Adrenal gland (tissue), 12 donors: Measurements from ENCODE around the gene KHSRP. TPM values are rescaled to one million over a fixed set of nuclear protein-coding genes. Genes with fewer than 3 reads are reported as not detected.
A peak's percentile ranks its signal among the peaks of the same experiment; 100 is the strongest.

Experiments
- DNase-seq, 7 donors: peaks; one replicate each; pipeline ENCODE4 v3.0.0-alpha.2; 2019 to 2020
- H3K27ac ChIP-seq, 5 donors: fragments of 200-600 bp; sonication (generic) in 4 of 5; 1 replicate in 3 of 5; 2 replicates in 2 of 5; pipeline versions ENCODE4 v1.5.1 to v1.8.0; 2016 to 2020; ENCODE audit warnings: mild to moderate bottlenecking in 1 of 5
- H3K27me3 ChIP-seq: fragments of 200-600 bp; 2 replicates; pipeline ENCODE4 v1.8.0; 2021
- H3K36me3 ChIP-seq, 2 donors: fragments of 200-600 bp; replicated peaks in 1 of 2; 1 replicate in 1 of 2; 2 replicates in 1 of 2; pipeline versions ENCODE4 v1.5.1 to v1.8.0; 2018 to 2022
- H3K4me1 ChIP-seq, 2 donors: fragments of 200-600 bp; replicated peaks in 1 of 2; 1 replicate in 1 of 2; 2 replicates in 1 of 2; pipeline versions ENCODE4 v1.5.1 to v1.8.0; 2018 to 2021
- H3K4me3 ChIP-seq, 4 donors: fragments of 200-600 bp; sonication (generic) in 3 of 4; one replicate each; pipeline ENCODE4 v1.5.1; 2016 to 2018
- H3K9me3 ChIP-seq, 3 donors: fragments of 200-600 bp; sonication (generic) in 1 of 3; replicated peaks in 1 of 3; 1 replicate in 2 of 3; 2 replicates in 1 of 3; pipeline versions ENCODE4 v1.5.1 to v1.8.0; 2016 to 2021
- POLR2A ChIP-seq, 2 donors: fragments of 450-650 bp; IDR thresholded peaks; one replicate each; pipeline ENCODE4 v1.6.1; 2017; ENCODE audit warnings: antibody characterized with exemption in 2 of 2, mild to moderate bottlenecking in 2 of 2, moderate library complexity in 1 of 2
- WGBS, 4 donors: extraction: QIAGEN DNeasy Blood & Tissue Kit in 2 of 4; methylation state at CpG; one replicate each; pipeline versions ENCODE4 v1.1.5 to v1.1.7; 2013 to 2017; 5-methylcytosine and 5-hydroxymethylcytosine counted together
- intact Hi-C, 2 donors: fragments of 100-400 bp; cut with DNase I; formaldehyde crosslinking; loops; one replicate each; pipeline versions ENCODE4 v1.14.1 to v1.15.0; 2022 to 2023
- polyA plus RNA-seq, 3 donors: library from polyadenylated mRNA; stranded (reverse); fragments of 200-250 nt in 2 of 3; fragments of 350-450 nt in 1 of 3; fragmentation: Illumina TruSeq in 1 of 3; extraction: RNeasy Lipid Tissue Mini Kit (QIAGEN cat#74804) in 1 of 3; gene quantifications; one replicate each; pipeline ENCODE4 v1.2.3, GENCODE V29; 2013 to 2014
- total RNA-seq, 9 donors: library from RNA; depleted of rRNA in 4 of 9; stranded (reverse); fragments of >200 nt in 4 of 9; fragments of 120-200 nt in 1 of 9; fragmentation: NEBNext Ultra II Directional in 1 of 9; extraction: Animal tissue kit (Norgen Biotek cat#: 25700) in 1 of 9; gene quantifications; one replicate each; pipeline versions ENCODE4 v1.1.0 to v1.2.4, GENCODE V29; 2013 to 2023
- TF ChIP-seq, protein P1 (sequence below), 6 experiments: fragments of 450-650 bp in 4 of 6; fragments of 200-600 bp in 2 of 6; sonication (generic) in 1 of 6; IDR thresholded peaks; 1 replicate in 5 of 6; 2 replicates in 1 of 6; pipeline versions ENCODE4 v1.5.1 to v1.8.0; 2016 to 2021; ENCODE audit warnings: antibody characterized with exemption in 6 of 6, mild to moderate bottlenecking in 2 of 6, moderate library complexity in 1 of 6
- donor health status: healthy with polysubstance abuse.
- donor health status: Bipolar disorder and iron deficiency.
- donor health status: DM: yes; HTN: yes; CAD: no.
- donor health status: DM: no; HTN: no; CAD: no.
- donor health status: DM: no; HTN: no; CAD: no.
- donor health status: DM: yes; HTN: yes; CAD: no.

The KHSRP gene
- total and polyA plus RNA-seq, 12 donors = 44.6 to 261 (median 134) TPM

DNA sequence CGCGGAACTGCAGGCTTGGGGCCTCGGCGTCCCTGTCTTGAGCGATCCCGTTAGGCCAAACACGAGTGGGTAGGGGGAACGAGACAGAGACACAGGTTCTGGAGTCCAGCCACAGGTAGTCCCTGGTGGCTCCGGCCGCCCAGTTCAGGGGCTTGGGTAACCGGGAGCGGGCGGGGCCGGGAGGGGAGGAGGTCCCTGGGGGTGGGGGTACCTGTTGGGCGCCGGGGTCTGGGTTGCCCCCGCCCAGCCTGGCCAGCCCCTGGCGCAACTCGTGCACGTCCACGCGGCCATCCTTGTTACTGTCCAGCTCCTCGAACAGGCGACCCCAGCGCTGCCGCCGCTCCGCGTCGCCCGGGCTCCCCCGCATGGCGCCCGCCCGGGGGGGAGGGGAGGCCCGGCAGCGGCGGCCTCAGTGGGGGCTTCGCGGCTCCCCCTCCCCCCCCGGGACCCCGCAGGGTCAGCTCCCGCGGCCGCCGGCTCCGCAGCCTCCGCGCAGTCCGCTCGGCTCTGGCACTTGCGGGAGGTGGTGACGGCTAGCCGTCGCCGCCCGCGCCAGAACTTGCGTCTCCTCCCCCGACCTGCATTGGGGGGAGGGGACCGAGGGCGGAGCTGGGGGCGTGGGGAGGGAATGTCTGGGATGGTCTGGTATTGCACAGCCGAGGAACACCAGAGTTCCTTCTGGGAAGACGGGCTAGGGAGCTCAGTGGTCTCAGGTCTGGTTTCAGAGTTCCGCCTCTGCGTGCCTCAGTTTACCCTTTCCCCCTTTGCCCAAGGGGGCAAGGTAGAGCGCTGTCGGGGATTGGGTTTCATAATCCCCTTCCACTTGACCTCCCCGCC, 34.9 kb upstream of the KHSRP start, which contains the start of gene SLC25A23:
Gene SLC25A23 (minus strand): TSS at position 531 of the 837 bp plus-strand sequence. CDS start 164 bp downstream, at position 367.
- Histone ChIP-seq H3K9me3 (no peaks in the 10 kb centered on the region), H3K36me3 (peaks cover 0 to 5% of the 10 kb centered on the region in 2 donors), H3K4me1 (peaks cover 9 to 11% of the 10 kb centered on the region in 2 donors), H3K27me3 (peaks cover 9% of the 10 kb centered on the region), H3K27ac (peak within 1 kb of the TSS in 4 of 5 donors; percentile 20 to 90 (median 72)), H3K4me3 (peak within 1 kb of the TSS; percentile 31 to 88 (median 43))
- WGBS, 4 donors = 0 to 1% (median 1%) methylated on average over 6 to 70 of the region's 70 CpGs
- peak; percentile 65 to 78 (median 73) for DNase-seq
- intact Hi-C loops = no loop called here
- TF ChIP-seq POLR2A (IDR thresholded peaks at IDR 0.05) = peak; percentile 19 to 24
- TF ChIP-seq, protein P1, sequence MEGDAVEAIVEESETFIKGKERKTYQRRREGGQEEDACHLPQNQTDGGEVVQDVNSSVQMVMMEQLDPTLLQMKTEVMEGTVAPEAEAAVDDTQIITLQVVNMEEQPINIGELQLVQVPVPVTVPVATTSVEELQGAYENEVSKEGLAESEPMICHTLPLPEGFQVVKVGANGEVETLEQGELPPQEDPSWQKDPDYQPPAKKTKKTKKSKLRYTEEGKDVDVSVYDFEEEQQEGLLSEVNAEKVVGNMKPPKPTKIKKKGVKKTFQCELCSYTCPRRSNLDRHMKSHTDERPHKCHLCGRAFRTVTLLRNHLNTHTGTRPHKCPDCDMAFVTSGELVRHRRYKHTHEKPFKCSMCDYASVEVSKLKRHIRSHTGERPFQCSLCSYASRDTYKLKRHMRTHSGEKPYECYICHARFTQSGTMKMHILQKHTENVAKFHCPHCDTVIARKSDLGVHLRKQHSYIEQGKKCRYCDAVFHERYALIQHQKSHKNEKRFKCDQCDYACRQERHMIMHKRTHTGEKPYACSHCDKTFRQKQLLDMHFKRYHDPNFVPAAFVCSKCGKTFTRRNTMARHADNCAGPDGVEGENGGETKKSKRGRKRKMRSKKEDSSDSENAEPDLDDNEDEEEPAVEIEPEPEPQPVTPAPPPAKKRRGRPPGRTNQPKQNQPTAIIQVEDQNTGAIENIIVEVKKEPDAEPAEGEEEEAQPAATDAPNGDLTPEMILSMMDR (IDR thresholded peaks at IDR 0.05) = no peak

DNA sequence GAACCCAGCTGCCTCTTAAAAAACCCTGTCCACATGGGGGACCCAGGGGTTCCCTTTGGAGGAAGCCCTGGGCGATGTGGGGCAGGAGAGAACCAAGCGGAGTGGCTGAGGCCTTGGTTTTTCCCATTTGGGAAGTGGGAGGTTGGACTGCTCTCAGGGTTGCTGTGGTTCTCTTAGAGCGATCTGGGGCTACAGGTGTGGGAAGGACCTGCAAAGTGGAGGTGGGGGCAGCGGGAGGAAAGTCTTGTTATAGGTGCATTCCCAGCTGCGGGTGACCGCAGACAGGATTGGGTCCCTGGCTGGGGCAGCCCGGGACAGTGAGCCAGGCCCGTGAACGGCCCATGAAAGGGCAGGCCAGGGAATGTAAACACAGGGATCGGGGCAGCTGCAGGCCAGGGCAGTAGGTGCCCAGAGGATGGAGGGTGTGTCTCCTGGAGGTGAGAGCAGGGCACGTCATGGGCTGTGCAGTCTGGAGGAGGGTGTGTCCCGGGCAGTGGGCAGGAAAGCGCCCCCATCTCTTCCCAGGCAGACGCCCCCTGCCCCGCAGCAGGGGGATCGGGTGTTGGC, 34.2 kb upstream of the KHSRP start:
- intact Hi-C loops = no loop called here
- H3K36me3 ChIP-seq = peaks cover 0 to 12% of the 10 kb centered on the region in 2 donors
- peak overlapping the region in 3 of 5 donors; percentile 58 to 90 (median 72) for H3K27ac ChIP-seq
- WGBS, 4 donors = 31 to 50% (median 44%) methylated on average over 6 to 16 of the region's 16 CpGs
- no peak for TF ChIP-seq POLR2A (IDR thresholded peaks at IDR 0.05)
- TF ChIP-seq, protein P1 (IDR thresholded peaks at IDR 0.05) = peak in 1 of 6 experiments; percentile 10
- peak overlapping the region in 3 of 4 donors; percentile 25 to 88 (median 44) for H3K4me3 ChIP-seq
- peaks cover 9 to 11% of the 10 kb centered on the region in 2 donors for H3K4me1 ChIP-seq
- peaks cover 3% of the 10 kb centered on the region for H3K27me3 ChIP-seq
- no peaks in the 10 kb centered on the region for H3K9me3 ChIP-seq
- DNase-seq = peak in 2 of 7 donors; percentile 16 to 25

DNA sequence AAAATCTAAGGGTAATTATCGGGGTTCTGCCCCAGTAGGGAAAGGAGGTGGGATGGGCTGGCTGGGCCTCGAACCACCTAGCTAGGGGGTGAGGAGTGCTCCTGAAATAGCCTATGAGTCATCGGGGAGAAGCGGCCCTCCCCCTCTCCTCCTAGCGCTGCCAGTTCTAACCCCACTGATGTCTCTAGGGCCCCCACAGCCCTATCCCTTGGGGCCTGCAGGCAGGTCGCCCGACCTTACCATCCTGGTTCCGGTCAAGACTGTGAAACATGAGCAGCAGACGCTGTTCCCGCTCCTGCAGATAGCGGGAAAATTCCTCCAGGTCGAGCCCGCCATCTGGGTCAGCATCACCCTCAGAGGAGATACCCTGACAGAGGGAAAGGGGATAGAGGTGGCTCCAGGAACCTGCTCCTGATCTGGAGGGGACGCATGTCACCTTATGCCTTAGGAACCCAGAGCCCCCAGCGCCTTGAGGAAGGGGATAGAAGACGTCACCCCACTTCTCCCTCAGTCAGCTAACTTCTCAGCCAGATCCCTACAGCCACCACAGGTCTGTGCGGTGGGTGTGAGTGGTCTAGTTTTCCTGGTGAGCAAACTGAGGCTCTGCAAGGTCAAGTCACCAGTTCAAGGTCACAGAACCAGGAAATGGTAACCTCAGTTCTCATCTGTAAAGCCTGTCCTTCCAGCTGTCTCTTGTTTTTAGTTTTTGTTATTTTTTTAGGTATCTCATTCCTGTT, 33.5 kb upstream of the KHSRP start:
- Histone ChIP-seq H3K36me3 (peaks cover 0 to 15% of the 10 kb centered on the region in 2 donors), H3K27me3 (no peaks in the 10 kb centered on the region), H3K4me3 (peak overlapping the region in 1 of 4 donors; percentile 88), H3K27ac (no peak overlapping the region), H3K9me3 (no peaks in the 10 kb centered on the region), H3K4me1 (peaks cover 9 to 11% of the 10 kb centered on the region in 2 donors)
- intact Hi-C loops = no loop called here
- 82 to 94% (median 86%) methylated on average over 3 to 17 of the region's 17 CpGs for WGBS, 4 donors
- peak in 2 of 7 donors; percentile 13 to 53 for DNase-seq
- TF ChIP-seq POLR2A (IDR thresholded peaks at IDR 0.05) = no peak
- TF ChIP-seq, protein P1 (IDR thresholded peaks at IDR 0.05) = no peak

DNA sequence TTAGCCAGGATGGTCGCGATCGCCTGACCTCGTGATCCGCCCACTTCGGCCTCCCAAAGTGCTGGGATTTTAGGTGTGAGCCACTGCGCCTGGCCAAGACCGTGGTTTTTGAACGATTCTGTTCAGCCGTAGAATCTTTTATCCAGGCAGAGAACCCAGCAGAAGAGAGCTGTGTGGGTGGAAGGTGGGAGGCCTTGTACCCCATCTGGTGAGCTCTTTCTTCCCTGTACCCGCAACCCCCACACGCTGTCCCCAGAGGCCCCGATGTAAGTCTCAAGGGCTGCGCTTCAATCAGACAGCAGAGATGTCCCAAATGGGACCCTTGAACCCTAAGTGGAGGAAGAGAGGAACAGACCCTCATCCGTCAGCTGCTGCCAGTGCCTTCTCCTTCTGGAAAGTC, 31.3 kb upstream of the KHSRP start:
- TF ChIP-seq, protein P1 (IDR thresholded peaks at IDR 0.05) = no peak
- no peak for TF ChIP-seq POLR2A (IDR thresholded peaks at IDR 0.05)
- Histone ChIP-seq H3K4me3 (no peak overlapping the region), H3K9me3 (no peaks in the 10 kb centered on the region), H3K36me3 (peaks cover 0 to 18% of the 10 kb centered on the region in 2 donors), H3K27ac (no peak overlapping the region), H3K4me1 (peaks cover 9 to 11% of the 10 kb centered on the region in 2 donors), H3K27me3 (no peaks in the 10 kb centered on the region)
- no peak for DNase-seq
- intact Hi-C loops = no loop called here
- WGBS, 4 donors = 95 to 99% (median 97%) methylated on average over 11 to 15 of the region's 15 CpGs
